HEK293 (cell line): ENCODE measurements around the gene UGT3A1.

ENCODE experiments used
- CTCF ChIA-PET: fragments of 350-600 bp; formaldehyde crosslinking; extraction: SDS; loops from one replicate; lab custom pipeline; 2021; ENCODE audit warnings: antibody characterized with exemption; lab: Yijun Ruan, JAX
- POLR2A ChIA-PET: fragments of 300-600 bp; formaldehyde crosslinking; extraction: SDS; loops from one replicate; lab custom pipeline; 2020; ENCODE audit warnings: antibody characterized with exemption, inconsistent platforms; lab: Yijun Ruan, JAX
- H3K27ac ChIP-seq: fragments of 200-500 bp; sonication (Bioruptor generic); 2 replicates; pipeline ENCODE4 v1.5.1; 2014; ENCODE audit warnings: low read depth, low read length, control low read depth, inconsistent platforms; ENCODE audit errors: extremely low read depth
- H3K36me3 ChIP-seq, 2 experiments: fragments of 200-500 bp in 1 of 2; sonication (Bioruptor generic) in 1 of 2; 1 replicate in 1 of 2; 2 replicates in 1 of 2; pipeline ENCODE4 v1.5.1; 2014 to 2017; ENCODE audit warnings: inconsistent platforms in 2 of 2, low read length in 2 of 2; ENCODE audit not compliant: control insufficient read depth in 2 of 2, insufficient read depth in 1 of 2
- H3K4me1 ChIP-seq: fragments of 200-500 bp; sonication (Bioruptor generic); 2 replicates; pipeline ENCODE4 v1.5.1; 2014; ENCODE audit warnings: mild to moderate bottlenecking, low read length, inconsistent platforms; ENCODE audit not compliant: control insufficient read depth, insufficient read depth
- H3K4me3 ChIP-seq: 2 replicates; pipeline ENCODE4 v1.5.1; 2011; ENCODE audit warnings: low read depth, mild to moderate bottlenecking, control low read depth, low read length, moderate library complexity
- H3K9me3 ChIP-seq: fragments of 200-500 bp; sonication (Bioruptor generic); 2 replicates; pipeline ENCODE4 v1.5.1; 2014; ENCODE audit warnings: low read depth, low read length, inconsistent platforms; ENCODE audit not compliant: control insufficient read depth, insufficient read depth
- GFI1B ChIP-seq: fragments of 450-650 bp; formaldehyde crosslinking; IDR thresholded peaks from 2 replicates; pipeline ENCODE4 v1.5.1; 2016; ENCODE audit warnings: missing biosample characterization, missing genetic modification characterization
- GLIS1 ChIP-seq: fragments of 450-650 bp; formaldehyde crosslinking; IDR thresholded peaks from 2 replicates; pipeline ENCODE4 v1.5.1; 2016; ENCODE audit warnings: missing biosample characterization, missing genetic modification characterization
- HOXC10 ChIP-seq: sonication (generic); formaldehyde crosslinking; IDR thresholded peaks from 2 replicates; pipeline ENCODE4 v1.8.1; 2023; ENCODE audit warnings: mild to moderate bottlenecking, missing genetic modification reagents
- KLF16 ChIP-seq: fragments of 450-650 bp; formaldehyde crosslinking; IDR thresholded peaks from 2 replicates; pipeline ENCODE4 v1.5.1; 2017; ENCODE audit warnings: missing biosample characterization, missing genetic modification characterization
- MEIS1 ChIP-seq: sonication (generic); formaldehyde crosslinking; IDR thresholded peaks from 2 replicates; pipeline ENCODE4 v1.8.1; 2022; ENCODE audit warnings: missing genetic modification reagents, mild to moderate bottlenecking, borderline replicate concordance
- SALL2 ChIP-seq: fragments of 450-650 bp; formaldehyde crosslinking; IDR thresholded peaks from 2 replicates; pipeline ENCODE4 v1.5.0; 2017; ENCODE audit warnings: missing biosample characterization, mild to moderate bottlenecking, missing genetic modification characterization, borderline replicate concordance
- SP3 ChIP-seq: fragments of 450-650 bp; formaldehyde crosslinking; IDR thresholded peaks from 2 replicates; pipeline ENCODE4 v1.5.1; 2016; ENCODE audit warnings: missing biosample characterization, missing genetic modification characterization
- ZBTB17 ChIP-seq: fragments of 450-650 bp; formaldehyde crosslinking; IDR thresholded peaks from 2 replicates; pipeline ENCODE4 v1.5.1; 2016; ENCODE audit warnings: missing biosample characterization, missing genetic modification characterization
- ZBTB48 ChIP-seq: fragments of 450-650 bp; formaldehyde crosslinking; IDR thresholded peaks from 2 replicates; pipeline ENCODE4 v1.5.1; 2016; ENCODE audit warnings: missing biosample characterization, missing genetic modification characterization
- ZNF26 ChIP-seq: fragments of 450-650 bp; formaldehyde crosslinking; IDR thresholded peaks from 2 replicates; pipeline ENCODE4 v1.5.1; 2016; ENCODE audit warnings: missing biosample characterization, missing genetic modification characterization
- ZNF274 ChIP-seq, 2 experiments: fragments of 200-500 bp in 1 of 2; fragments of 450-650 bp in 1 of 2; sonication (Bioruptor generic) in 1 of 2; formaldehyde crosslinking in 1 of 2; IDR thresholded peaks; 2 replicates each; pipeline versions ENCODE4 v1.5.1 to v1.6.1; 2014 to 2016; ENCODE audit warnings: borderline replicate concordance in 1 of 2, inconsistent platforms in 1 of 2, low read length in 1 of 2, missing biosample characterization in 1 of 2, missing genetic modification characterization in 1 of 2
- ZNF280D ChIP-seq: fragments of 450-650 bp; formaldehyde crosslinking; IDR thresholded peaks from 2 replicates; pipeline ENCODE4 v1.5.1; 2016; ENCODE audit warnings: missing biosample characterization, missing genetic modification characterization
- ZNF292 ChIP-seq: fragments of 450-650 bp; formaldehyde crosslinking; IDR thresholded peaks from 2 replicates; pipeline ENCODE4 v1.5.1; 2016; ENCODE audit warnings: low read depth, missing biosample characterization, missing genetic modification characterization, borderline replicate concordance
- ZNF335 ChIP-seq: fragments of 450-650 bp; formaldehyde crosslinking; conservative IDR thresholded peaks from 2 replicates; pipeline ENCODE4 v1.5.1; 2016; ENCODE audit warnings: missing biosample characterization, missing genetic modification characterization
- ZNF391 ChIP-seq: fragments of 450-650 bp; formaldehyde crosslinking; IDR thresholded peaks from 2 replicates; pipeline ENCODE4 v1.5.1; 2016; ENCODE audit warnings: low read depth, missing biosample characterization, missing genetic modification characterization, borderline replicate concordance
- ZNF501 ChIP-seq: fragments of 450-650 bp; formaldehyde crosslinking; IDR thresholded peaks from 2 replicates; pipeline ENCODE4 v1.5.1; 2016; ENCODE audit warnings: missing biosample characterization, missing genetic modification characterization
- ZNF530 ChIP-seq: fragments of 450-650 bp; formaldehyde crosslinking; IDR thresholded peaks from 2 replicates; pipeline ENCODE4 v1.5.1; 2016; ENCODE audit warnings: low read depth, missing biosample characterization, missing genetic modification characterization
- ZNF623 ChIP-seq: fragments of 450-650 bp; formaldehyde crosslinking; IDR thresholded peaks from 2 replicates; pipeline ENCODE4 v1.5.1; 2016; ENCODE audit warnings: missing biosample characterization, missing genetic modification characterization
- ZNF639 ChIP-seq: fragments of 450-650 bp; formaldehyde crosslinking; IDR thresholded peaks from 2 replicates; pipeline ENCODE4 v1.5.1; 2016; ENCODE audit warnings: missing biosample characterization, missing genetic modification characterization
- ZNF677 ChIP-seq: fragments of 450-650 bp; IDR thresholded peaks from 2 replicates; pipeline ENCODE4 v1.5.0; 2018; ENCODE audit warnings: missing biosample characterization, mild to moderate bottlenecking, missing genetic modification characterization, moderate library complexity
- ZNF768 ChIP-seq: fragments of 450-650 bp; formaldehyde crosslinking; IDR thresholded peaks from 2 replicates; pipeline ENCODE4 v1.5.1; 2018; ENCODE audit warnings: missing biosample characterization, mild to moderate bottlenecking, missing genetic modification characterization
- ZNF837 ChIP-seq: fragments of 450-650 bp; formaldehyde crosslinking; IDR thresholded peaks from 2 replicates; pipeline ENCODE4 v1.5.1; 2016; ENCODE audit warnings: missing biosample characterization, missing genetic modification characterization
- ZSCAN30 ChIP-seq: fragments of 450-650 bp; IDR thresholded peaks from 2 replicates; pipeline ENCODE4 v1.5.1; 2018; ENCODE audit warnings: missing biosample characterization, mild to moderate bottlenecking, missing genetic modification characterization, moderate library complexity
- ZSCAN4 ChIP-seq: fragments of 450-650 bp; formaldehyde crosslinking; IDR thresholded peaks from 2 replicates; pipeline ENCODE4 v1.5.1; 2017; ENCODE audit warnings: missing biosample characterization, missing genetic modification characterization

The UGT3A1 gene

GRCh38 chr5:36033047-36033446, 41.9 kb upstream of the UGT3A1 start:
- POLR2A ChIA-PET: no interaction called here
- Histone ChIP-seq H3K4me1 (no peaks in the 10 kb centered on the region; the same call in 1 of the 2 replicates), H3K4me3 (no peak overlapping the region), H3K36me3 (no peaks in the 10 kb centered on the region), H3K9me3 (no peaks in the 10 kb centered on the region), H3K27ac (no peak overlapping the region)
- CTCF ChIA-PET: interaction anchor here (0.6 to 1.0 kb wide), 2 partner anchors 8 to 489 kb away, joined by 3 to 4 read pairs; no protein-coding TSS in a partner anchor
- TF ChIP-seq ZNF837 (tag by site-specific recombination) (no peak), ZNF501 (tag by site-specific recombination) (no peak), ZSCAN4 (no peak), ZNF335 (tag by site-specific recombination) (no peak), HOXC10 (no peak), ZNF677 (tag by site-specific recombination) (no peak), ZBTB17 (tag by site-specific recombination) (no peak), ZNF292 (tag by site-specific recombination) (no peak), ZNF623 (tag by site-specific recombination) (no peak), ZNF26 (tag by site-specific recombination) (no peak)

GRCh38 chr5:36031223-36031622, 40.0 kb upstream of the UGT3A1 start:
- CTCF ChIA-PET: no interaction called here
- POLR2A ChIA-PET: no interaction called here
- TF ChIP-seq ZNF768 (tag by site-specific recombination): no peak
- no peak overlapping the region for H3K4me3 ChIP-seq
- H3K4me1 ChIP-seq: no peaks in the 10 kb centered on the region; the same call in 1 of the 2 replicates
- no peaks in the 10 kb centered on the region for H3K9me3 ChIP-seq
- no peak overlapping the region for H3K27ac ChIP-seq
- H3K36me3 ChIP-seq: no peaks in the 10 kb centered on the region

GRCh38 chr5:36029914-36030313, 38.7 kb upstream of the UGT3A1 start:
- Histone ChIP-seq H3K27ac (no peak overlapping the region), H3K4me1 (no peaks in the 10 kb centered on the region; the same call in 1 of the 2 replicates), H3K4me3 (no peak overlapping the region), H3K9me3 (no peaks in the 10 kb centered on the region), H3K36me3 (no peaks in the 10 kb centered on the region)
- POLR2A ChIA-PET: no interaction called here
- CTCF ChIA-PET: no interaction called here
- TF ChIP-seq ZNF677 (tag by site-specific recombination) (no peak), ZNF530 (tag by site-specific recombination) (no peak), SALL2 (tag by site-specific recombination) (no peak), ZBTB48 (tag by site-specific recombination) (no peak), GLIS1 (tag by site-specific recombination) (no peak), HOXC10 (no peak), GFI1B (tag by site-specific recombination) (no peak), ZNF639 (tag by site-specific recombination) (no peak), ZNF391 (tag by site-specific recombination) (no peak), KLF16 (tag by site-specific recombination) (no peak), ZNF274 (IDR thresholded peaks at IDR 0.05; ENCODE audit: low read length) (no peak), ZNF274 (tag by site-specific recombination; IDR thresholded peaks at IDR 0.05; ENCODE audit: borderline replicate concordance) (no peak), ZSCAN30 (tag by site-specific recombination) (no peak), ZNF280D (tag by site-specific recombination) (no peak), SP3 (no peak), MEIS1 (CRISPR knock-in tag) (no peak)
